ENCODE data around the gene ROCK2. TPM values are rescaled to one million over a fixed set of nuclear protein-coding genes. Genes with fewer than 3 reads are reported as not detected.
"Not testable (repeated sequence)": the region's sequence is repeated elsewhere in the genome, so short reads cannot be mapped to it uniquely, and the experiment has no call there.

Gene ROCK2
- total and polyA plus RNA-seq, 2 experiments from 2014 or later = 34.5 to 59.6 TPM

- no peaks in the 10 kb centered on the region for H3K9me3 ChIP-seq (ENCODE audit: low read depth)
- no peak overlapping the region for H3K4me3 ChIP-seq
- H3K27me3 ChIP-seq = no peaks in the 10 kb centered on the region
- H3K36me3 ChIP-seq (replicated peaks; ENCODE audit: insufficient read depth, low read depth) = no peaks in the 10 kb centered on the region
- no peaks in the 10 kb centered on the region for H4K20me1 ChIP-seq (ENCODE audit: insufficient read depth, poor library complexity, severe bottlenecking)
- no peak for DNase-seq (ENCODE audit: low spot score)
- no peaks in the 10 kb centered on the region for H3K79me2 ChIP-seq
- no peak overlapping the region for H3K27ac ChIP-seq
- H3K4me1 ChIP-seq (ENCODE audit: insufficient read depth) = no peaks in the 10 kb centered on the region
- H2AFZ ChIP-seq = no peak overlapping the region
- no peak for TF ChIP-seq EZH2 (IDR thresholded peaks at IDR 0.05; ENCODE audit: borderline replicate concordance)
- TF ChIP-seq EZH2phosphoT487 (IDR thresholded peaks at IDR 0.05; ENCODE audit: low read depth, severe bottlenecking, unreplicated experiment) = no peak
- TF ChIP-seq CTCF (IDR thresholded peaks at IDR 0.05; ENCODE audit: poor library complexity) = no peak
- WGBS (ENCODE audit: low lambda C conversion rate, missing lambda C conversion rate) = 85% methylated on average over 10 of the region's 10 CpGs
- H3K4me2 ChIP-seq = no peak overlapping the region
- H3K9me2 ChIP-seq (replicated peaks; ENCODE audit: insufficient read depth) = no peaks in the 10 kb centered on the region
Measured at GRCh38 chr2:11166476-11166875, 178.0 kb downstream of the ROCK2 start.

GRCh38 chr2:11165046-11165445 lies 179.4 kb downstream of the ROCK2 start:
- H4K20me1 ChIP-seq (ENCODE audit: insufficient read depth, poor library complexity, severe bottlenecking); H3K9me2 ChIP-seq (replicated peaks; ENCODE audit: insufficient read depth); H3K27ac ChIP-seq; H3K4me3 ChIP-seq; DNase-seq (ENCODE audit: low spot score); H3K36me3 ChIP-seq (replicated peaks; ENCODE audit: insufficient read depth, low read depth); H3K79me2 ChIP-seq; H3K4me1 ChIP-seq (ENCODE audit: insufficient read depth); H3K27me3 ChIP-seq; H3K4me2 ChIP-seq; H3K9me3 ChIP-seq (ENCODE audit: low read depth); H2AFZ ChIP-seq: not testable (repeated sequence)
- WGBS (ENCODE audit: low lambda C conversion rate, missing lambda C conversion rate) = 100% methylated on average over 2 of the region's 28 CpGs

GRCh38 chr2:11163439-11164317 lies 180.8 kb downstream of the ROCK2 start:
- no peaks in the 10 kb centered on the region for H3K9me2 ChIP-seq (replicated peaks; ENCODE audit: insufficient read depth)
- H3K79me2 ChIP-seq = no peaks in the 10 kb centered on the region
- no peak overlapping the region for H3K27ac ChIP-seq
- H3K4me3 ChIP-seq = no peak overlapping the region
- H2AFZ ChIP-seq = no peak overlapping the region
- no peaks in the 10 kb centered on the region for H3K9me3 ChIP-seq (ENCODE audit: low read depth)
- no peak for DNase-seq (ENCODE audit: low spot score)
- TF ChIP-seq CTCF (IDR thresholded peaks at IDR 0.05; ENCODE audit: poor library complexity) = no peak
- no peak for TF ChIP-seq EZH2 (IDR thresholded peaks at IDR 0.05; ENCODE audit: borderline replicate concordance)
- no peak for TF ChIP-seq EZH2phosphoT487 (IDR thresholded peaks at IDR 0.05; ENCODE audit: low read depth, severe bottlenecking, unreplicated experiment)
- H3K4me1 ChIP-seq (ENCODE audit: insufficient read depth) = no peaks in the 10 kb centered on the region
- no peak overlapping the region for H3K4me2 ChIP-seq
- H3K27me3 ChIP-seq = no peaks in the 10 kb centered on the region
- H4K20me1 ChIP-seq (ENCODE audit: insufficient read depth, poor library complexity, severe bottlenecking) = no peaks in the 10 kb centered on the region
- 84% methylated on average over 16 of the region's 16 CpGs for WGBS (ENCODE audit: low lambda C conversion rate, missing lambda C conversion rate)
- no peaks in the 10 kb centered on the region for H3K36me3 ChIP-seq (replicated peaks; ENCODE audit: insufficient read depth, low read depth)

GRCh38 chr2:11161747-11162146 lies 182.7 kb downstream of the ROCK2 start:
- Histone ChIP-seq H3K9me2 (replicated peaks; ENCODE audit: insufficient read depth) (no peaks in the 10 kb centered on the region), H3K27ac (no peak overlapping the region), H2AFZ (no peak overlapping the region), H4K20me1 (ENCODE audit: insufficient read depth, poor library complexity, severe bottlenecking) (no peaks in the 10 kb centered on the region), H3K4me3 (no peak overlapping the region), H3K9me3 (ENCODE audit: low read depth) (no peaks in the 10 kb centered on the region), H3K4me2 (no peak overlapping the region), H3K4me1 (ENCODE audit: insufficient read depth) (no peaks in the 10 kb centered on the region), H3K27me3 (no peaks in the 10 kb centered on the region), H3K36me3 (replicated peaks; ENCODE audit: insufficient read depth, low read depth) (no peaks in the 10 kb centered on the region), H3K79me2 (no peaks in the 10 kb centered on the region)
- DNase-seq (ENCODE audit: low spot score) = no peak
- TF ChIP-seq EZH2phosphoT487 (IDR thresholded peaks at IDR 0.05; ENCODE audit: low read depth, severe bottlenecking, unreplicated experiment) (no peak), EZH2 (IDR thresholded peaks at IDR 0.05; ENCODE audit: borderline replicate concordance) (no peak), CTCF (IDR thresholded peaks at IDR 0.05; ENCODE audit: poor library complexity) (no peak)
- WGBS (ENCODE audit: low lambda C conversion rate, missing lambda C conversion rate) = 96% methylated on average over 4 of the region's 4 CpGs
